HEK293T (cell line): ENCODE data around the gene MESD.

Source experiments
- BHLHE40 ChIP-seq: fragments of 450-650 bp; IDR thresholded peaks from 2 replicates; pipeline ENCODE4 v1.6.1; 2016; ENCODE audit warnings: mild to moderate bottlenecking, moderate library complexity, borderline replicate concordance
- ELF4 ChIP-seq: fragments of 450-650 bp; IDR thresholded peaks from 2 replicates; pipeline ENCODE4 v1.6.1; 2017; ENCODE audit warnings: antibody characterized with exemption
- HDGF ChIP-seq: fragments of 450-650 bp; IDR thresholded peaks from 2 replicates; pipeline ENCODE4 v1.6.1; 2017; ENCODE audit warnings: antibody characterized with exemption, borderline replicate concordance
- SUZ12 ChIP-seq: fragments of 450-650 bp; IDR thresholded peaks from 2 replicates; pipeline ENCODE4 v1.6.1; 2016; ENCODE audit warnings: mild to moderate bottlenecking

DNA sequence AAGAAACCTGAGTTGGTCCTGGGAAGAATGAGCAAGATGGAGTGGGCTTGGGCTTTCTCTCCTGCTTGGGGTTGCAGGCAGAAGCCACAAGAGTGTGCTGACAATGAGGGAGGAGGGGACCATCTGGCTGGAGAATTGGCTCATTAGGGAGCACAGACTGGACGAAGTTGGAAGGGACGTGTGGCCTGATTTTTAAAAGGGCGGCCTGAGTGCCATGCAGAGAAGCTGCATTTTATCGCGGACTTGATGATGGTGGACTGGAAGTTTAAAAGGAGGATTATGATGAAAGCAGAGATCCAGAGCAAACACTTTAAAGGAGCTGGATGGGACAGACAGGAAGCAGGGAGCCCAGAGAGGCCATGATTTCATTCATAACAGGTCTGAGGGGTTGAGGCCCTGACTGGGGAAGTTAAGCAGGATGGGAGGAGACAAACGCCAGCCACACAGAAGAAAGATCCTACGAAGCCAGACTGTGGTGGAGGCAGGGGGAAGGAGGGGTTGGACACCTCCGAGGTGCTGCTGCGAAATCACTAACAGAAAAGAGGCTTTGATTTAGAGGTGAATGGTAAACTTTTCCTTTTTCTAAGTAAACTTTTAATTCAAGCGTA, 34.8 kb upstream of the MESD start:
- TF ChIP-seq ELF4 (no peak), SUZ12 (no peak), HDGF (no peak), BHLHE40 (no peak)
